T follicular helper cell (primary cell): ENCODE results near the gene SLC27A6.
"Not testable (repeated sequence)": the region's sequence is repeated elsewhere in the genome, so short reads cannot be mapped to it uniquely, and the experiment has no call there.

Experiments
- DNase-seq: peaks from one replicate; pipeline ENCODE4 v3.0.0-alpha.2; 2020; ENCODE audit warnings: low read depth
- total RNA-seq, 2 experiments: gene quantifications; one replicate each; lab custom pipeline; 2026; lab: John Stamatoyannopoulos, UW

SLC27A6 gene
- total RNA-seq, result 0.09 to 0.12 reads per million in 2 experiments

- no peak for DNase-seq
These were observed at the start of gene SLC27A6 for GRCh38 chr5:128965011-128965637. TSS of gene SLC27A6 (plus strand) at chr5:128965488. CDS start at chr5:128966138, 650 bp downstream.

- DNase-seq, result no peak
These were observed 45.7 kb upstream of the SLC27A6 start for GRCh38 chr5:128919542-128919941.

- no peak for DNase-seq
These were observed 44.7 kb upstream of the SLC27A6 start for GRCh38 chr5:128920345-128921215.

GRCh38 chr5:128924299-128924698, 41.0 kb upstream of the SLC27A6 start:
- DNase-seq, result no peak

GRCh38 chr5:128925973-128926372, 39.3 kb upstream of the SLC27A6 start:
- DNase-seq, result no peak

- no peak for DNase-seq
These were observed 37.6 kb upstream of the SLC27A6 start for GRCh38 chr5:128927644-128928043.

GRCh38 chr5:128932232-128932631, 33.1 kb upstream of the SLC27A6 start:
- DNase-seq, result not testable (repeated sequence)

- not testable (repeated sequence) for DNase-seq
These were observed 22.2 kb upstream of the SLC27A6 start for GRCh38 chr5:128943100-128943499.

GRCh38 chr5:128949847-128950546, 15.3 kb upstream of the SLC27A6 start:
- no peak for DNase-seq

GRCh38 chr5:128951301-128951700, 14.0 kb upstream of the SLC27A6 start:
- not testable (repeated sequence) for DNase-seq

GRCh38 chr5:128956164-128956563, 9.1 kb upstream of the SLC27A6 start:
- DNase-seq, result no peak

GRCh38 chr5:128962211-128962610, 3.1 kb upstream of the SLC27A6 start:
- DNase-seq, result no peak

- DNase-seq, result no peak
These were observed 482 bp downstream of the SLC27A6 start for GRCh38 chr5:128965638-128966302.

- DNase-seq, result no peak
These were observed 1.1 kb downstream of the SLC27A6 start for GRCh38 chr5:128966375-128966774.

- DNase-seq, result no peak
These were observed 1.6 kb downstream of the SLC27A6 start for GRCh38 chr5:128966846-128967245.

GRCh38 chr5:128973244-128973643, 8.0 kb downstream of the SLC27A6 start:
- DNase-seq, result no peak

- DNase-seq, result no peak
These were observed 9.3 kb downstream of the SLC27A6 start for GRCh38 chr5:128974567-128974966.

GRCh38 chr5:128979761-128980160, 14.5 kb downstream of the SLC27A6 start:
- no peak for DNase-seq

GRCh38 chr5:128980917-128981316, 15.6 kb downstream of the SLC27A6 start:
- no peak for DNase-seq

GRCh38 chr5:128984480-128984879, 19.2 kb downstream of the SLC27A6 start:
- DNase-seq, result no peak

GRCh38 chr5:128988476-128988875, 23.2 kb downstream of the SLC27A6 start:
- DNase-seq, result no peak
